Natural killer cell (primary cell): ENCODE measurements around the gene SPAST. TPM values are rescaled to one million over a fixed set of nuclear protein-coding genes. Genes with fewer than 3 reads are reported as not detected.
"Not testable (repeated sequence)": the region's sequence is repeated elsewhere in the genome, so short reads cannot be mapped to it uniquely, and the experiment has no call there.

ENCODE experiments used
- ATAC-seq, 3 donors: fragments of 150-1000 bp in 2 of 3; fragments of 200-7000 bp in 1 of 3; cut with Tn5 transposase; 1 replicate in 1 of 3; 2 replicates in 2 of 3; pipeline ENCODE4 v1.10.0; 2021; ENCODE audit warnings: mild to moderate bottlenecking in 2 of 3, moderate library complexity in 2 of 3
- DNase-seq, 2 donors: peaks; one replicate each; pipeline versions ENCODE4 v3.0.0 to v3.0.0-alpha.2; 2013 to 2021; ENCODE audit warnings: mixed read lengths in 1 of 2
- H3K27ac ChIP-seq: one replicate; pipeline ENCODE4 v1.5.1; 2013; ENCODE audit warnings: mild to moderate bottlenecking, low read length
- H3K27me3 ChIP-seq: one replicate; pipeline ENCODE4 v1.6.1; 2013; ENCODE audit warnings: low read length; ENCODE audit not compliant: control insufficient read depth, insufficient read depth
- H3K36me3 ChIP-seq: one replicate; pipeline ENCODE4 v1.6.1; 2013; ENCODE audit warnings: low read length; ENCODE audit not compliant: control insufficient read depth, insufficient read depth
- H3K4me1 ChIP-seq: one replicate; pipeline ENCODE4 v1.6.1; 2013; ENCODE audit warnings: low read length; ENCODE audit not compliant: control insufficient read depth, insufficient read depth
- H3K4me3 ChIP-seq: one replicate; pipeline ENCODE4 v1.5.1; 2013; ENCODE audit warnings: low read length
- H3K9me3 ChIP-seq: one replicate; pipeline ENCODE4 v1.6.1; 2013; ENCODE audit warnings: low read length; ENCODE audit not compliant: control insufficient read depth, insufficient read depth
- H3K27ac Mint-ChIP-seq, 2 donors: one replicate each; pipeline ENCODE4 v1.8.0; 2022; ENCODE audit warnings: mild to moderate bottlenecking in 2 of 2, mixed read lengths in 2 of 2, moderate library complexity in 1 of 2
- H3K27me3 Mint-ChIP-seq, 2 donors: one replicate each; pipeline ENCODE4 v1.8.0; 2022; ENCODE audit warnings: low read depth in 2 of 2, mixed read lengths in 2 of 2
- H3K36me3 Mint-ChIP-seq: one replicate; pipeline ENCODE4 v1.8.0; 2022; ENCODE audit warnings: mixed read lengths
- H3K4me1 Mint-ChIP-seq, 2 donors: one replicate each; pipeline ENCODE4 v1.8.0; 2022; ENCODE audit warnings: mixed read lengths in 2 of 2
- H3K4me3 Mint-ChIP-seq: one replicate; pipeline ENCODE4 v1.8.0; 2022; ENCODE audit warnings: mild to moderate bottlenecking, moderate library complexity, mixed read lengths
- H3K9me3 Mint-ChIP-seq, 2 donors: one replicate each; pipeline ENCODE4 v1.8.0; 2022; ENCODE audit warnings: mixed read lengths in 2 of 2
- WGBS: methylation state at CpG from one replicate; pipeline ENCODE4 v1.1.7; 2013; ENCODE audit warnings: missing lambda C conversion rate; ENCODE audit not compliant: insufficient coverage; 5-methylcytosine and 5-hydroxymethylcytosine counted together
- intact Hi-C: fragments of 100-400 bp; cut with micrococcal nuclease; formaldehyde crosslinking; loops from one replicate; pipeline ENCODE4 v1.14.2; 2022
- total RNA-seq, 4 donors: library from RNA; stranded (reverse); fragments of 120-200 nt in 1 of 4; gene quantifications; one replicate each; pipeline versions ENCODE4 v1.2.3 to v1.2.4, GENCODE V29; 2013 to 2022
- TF ChIP-seq, protein P1 (sequence below): fragments of 200-600 bp; IDR thresholded peaks from one replicate; pipeline ENCODE4 v1.8.0; 2022; ENCODE audit warnings: antibody characterized with exemption

Gene SPAST, protein sequence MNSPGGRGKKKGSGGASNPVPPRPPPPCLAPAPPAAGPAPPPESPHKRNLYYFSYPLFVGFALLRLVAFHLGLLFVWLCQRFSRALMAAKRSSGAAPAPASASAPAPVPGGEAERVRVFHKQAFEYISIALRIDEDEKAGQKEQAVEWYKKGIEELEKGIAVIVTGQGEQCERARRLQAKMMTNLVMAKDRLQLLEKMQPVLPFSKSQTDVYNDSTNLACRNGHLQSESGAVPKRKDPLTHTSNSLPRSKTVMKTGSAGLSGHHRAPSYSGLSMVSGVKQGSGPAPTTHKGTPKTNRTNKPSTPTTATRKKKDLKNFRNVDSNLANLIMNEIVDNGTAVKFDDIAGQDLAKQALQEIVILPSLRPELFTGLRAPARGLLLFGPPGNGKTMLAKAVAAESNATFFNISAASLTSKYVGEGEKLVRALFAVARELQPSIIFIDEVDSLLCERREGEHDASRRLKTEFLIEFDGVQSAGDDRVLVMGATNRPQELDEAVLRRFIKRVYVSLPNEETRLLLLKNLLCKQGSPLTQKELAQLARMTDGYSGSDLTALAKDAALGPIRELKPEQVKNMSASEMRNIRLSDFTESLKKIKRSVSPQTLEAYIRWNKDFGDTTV
- 10 to 100 TPM; 16.8 to 27.5 (median 22.5) TPM for total RNA-seq
- 44.4 TPM for total RNA-seq (2013)

DNA sequence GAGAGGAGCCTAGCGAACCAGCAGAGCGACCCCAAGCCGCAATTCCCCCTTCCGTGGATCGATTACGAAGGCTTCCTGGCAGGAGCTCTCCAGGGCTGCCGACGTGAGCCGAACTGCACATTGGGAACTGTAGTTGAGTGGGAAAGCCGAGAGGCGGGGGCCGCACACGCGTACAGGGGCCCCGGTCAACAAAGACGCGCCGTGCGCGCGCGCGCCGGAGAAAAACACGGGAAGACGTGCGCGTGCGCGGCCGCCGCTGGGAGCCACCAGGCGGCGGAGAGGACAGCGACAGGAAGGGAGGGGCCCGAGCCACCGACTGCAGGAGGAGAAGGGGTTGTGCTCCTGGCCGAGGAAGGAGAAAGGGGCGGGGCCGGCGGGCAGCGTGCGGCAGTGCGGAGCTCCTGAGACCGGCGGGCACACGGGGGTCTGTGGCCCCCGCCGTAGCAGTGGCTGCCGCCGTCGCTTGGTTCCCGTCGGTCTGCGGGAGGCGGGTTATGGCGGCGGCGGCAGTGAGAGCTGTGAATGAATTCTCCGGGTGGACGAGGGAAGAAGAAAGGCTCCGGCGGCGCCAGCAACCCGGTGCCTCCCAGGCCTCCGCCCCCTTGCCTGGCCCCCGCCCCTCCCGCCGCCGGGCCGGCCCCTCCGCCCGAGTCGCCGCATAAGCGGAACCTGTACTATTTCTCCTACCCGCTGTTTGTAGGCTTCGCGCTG, at the start of gene SPAST:
Gene SPAST (plus strand): TSS at position 247 of the 711 bp plus-strand sequence. CDS start 276 bp downstream, at position 523.
- Mint-ChIP-seq H3K36me3 (no peaks in the 10 kb centered on the region), H3K27me3 (no peaks in the 10 kb centered on the region), H3K4me1 (peaks cover 33 to 36% of the 10 kb centered on the region in 2 donors), H3K27ac (peak within 1 kb of the TSS; percentile 92 to 97), H3K9me3 (no peaks in the 10 kb centered on the region), H3K4me3 (peak within 1 kb of the TSS; percentile 99)
- intact Hi-C loops = loop anchor here (1.0 to 5.0 kb wide), 3 partner anchors 24 to 104 kb away; partner anchors contain the start of genes DPY30, MEMO1 and SLC30A6
- WGBS = under 1% methylated on average over 79 of the region's 79 CpGs
- Histone ChIP-seq H3K4me3 (peak within 1 kb of the TSS; percentile 86), H3K27me3 (no peaks in the 10 kb centered on the region), H3K36me3 (no peaks in the 10 kb centered on the region), H3K4me1 (peaks cover 12% of the 10 kb centered on the region), H3K9me3 (no peaks in the 10 kb centered on the region), H3K27ac (peak within 1 kb of the TSS; percentile 74)
- TF ChIP-seq, protein P1, sequence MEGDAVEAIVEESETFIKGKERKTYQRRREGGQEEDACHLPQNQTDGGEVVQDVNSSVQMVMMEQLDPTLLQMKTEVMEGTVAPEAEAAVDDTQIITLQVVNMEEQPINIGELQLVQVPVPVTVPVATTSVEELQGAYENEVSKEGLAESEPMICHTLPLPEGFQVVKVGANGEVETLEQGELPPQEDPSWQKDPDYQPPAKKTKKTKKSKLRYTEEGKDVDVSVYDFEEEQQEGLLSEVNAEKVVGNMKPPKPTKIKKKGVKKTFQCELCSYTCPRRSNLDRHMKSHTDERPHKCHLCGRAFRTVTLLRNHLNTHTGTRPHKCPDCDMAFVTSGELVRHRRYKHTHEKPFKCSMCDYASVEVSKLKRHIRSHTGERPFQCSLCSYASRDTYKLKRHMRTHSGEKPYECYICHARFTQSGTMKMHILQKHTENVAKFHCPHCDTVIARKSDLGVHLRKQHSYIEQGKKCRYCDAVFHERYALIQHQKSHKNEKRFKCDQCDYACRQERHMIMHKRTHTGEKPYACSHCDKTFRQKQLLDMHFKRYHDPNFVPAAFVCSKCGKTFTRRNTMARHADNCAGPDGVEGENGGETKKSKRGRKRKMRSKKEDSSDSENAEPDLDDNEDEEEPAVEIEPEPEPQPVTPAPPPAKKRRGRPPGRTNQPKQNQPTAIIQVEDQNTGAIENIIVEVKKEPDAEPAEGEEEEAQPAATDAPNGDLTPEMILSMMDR = peak; percentile 48
- ATAC-seq = peak; percentile 85 to 94 (median 86)
- DNase-seq = peak; percentile 89 to 97

DNA sequence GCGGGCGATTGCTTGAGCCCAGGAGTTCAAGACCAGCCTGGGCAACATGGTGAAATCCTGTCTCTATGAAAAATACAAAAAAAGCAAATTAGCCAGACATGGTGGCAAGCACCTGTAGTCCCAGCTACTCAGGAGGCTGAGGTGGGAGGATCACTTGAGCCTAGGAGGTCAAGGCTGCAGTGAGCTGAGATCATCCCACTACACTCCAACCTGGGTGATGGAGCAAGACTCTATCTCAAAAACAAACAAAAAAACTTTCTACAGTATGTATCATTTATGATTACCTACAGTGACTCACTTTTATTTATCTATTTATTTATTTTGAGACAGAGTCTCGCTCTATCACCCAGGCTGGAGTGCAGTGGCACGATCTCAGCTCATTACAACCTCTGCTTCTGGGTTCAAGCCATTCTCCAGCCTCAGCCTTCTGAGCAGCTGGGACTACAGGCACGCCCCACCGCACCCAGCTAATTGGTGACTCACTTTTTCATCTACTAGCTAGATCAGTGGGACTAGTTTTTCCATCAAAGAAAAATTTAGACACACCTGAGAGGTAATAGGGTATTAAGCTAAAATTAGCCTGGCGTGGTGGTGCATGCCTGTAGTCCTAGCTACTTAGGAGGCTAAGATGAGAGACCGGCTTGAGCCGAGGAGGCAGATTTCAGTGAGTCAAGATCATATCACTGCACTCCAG, 44.4 kb upstream of the SPAST start:
- H3K27ac Mint-ChIP-seq, H3K27me3 Mint-ChIP-seq, H3K27ac ChIP-seq, H3K4me1 Mint-ChIP-seq, intact Hi-C loops, ATAC-seq, H3K36me3 Mint-ChIP-seq, DNase-seq, H3K4me3 Mint-ChIP-seq, H3K4me3 ChIP-seq, H3K27me3 ChIP-seq, H3K9me3 Mint-ChIP-seq, H3K4me1 ChIP-seq, H3K9me3 ChIP-seq: not testable (repeated sequence)
- WGBS = 96% methylated on average over 9 of the region's 9 CpGs
- H3K36me3 ChIP-seq = peaks cover 14% of the 10 kb centered on the region

DNA sequence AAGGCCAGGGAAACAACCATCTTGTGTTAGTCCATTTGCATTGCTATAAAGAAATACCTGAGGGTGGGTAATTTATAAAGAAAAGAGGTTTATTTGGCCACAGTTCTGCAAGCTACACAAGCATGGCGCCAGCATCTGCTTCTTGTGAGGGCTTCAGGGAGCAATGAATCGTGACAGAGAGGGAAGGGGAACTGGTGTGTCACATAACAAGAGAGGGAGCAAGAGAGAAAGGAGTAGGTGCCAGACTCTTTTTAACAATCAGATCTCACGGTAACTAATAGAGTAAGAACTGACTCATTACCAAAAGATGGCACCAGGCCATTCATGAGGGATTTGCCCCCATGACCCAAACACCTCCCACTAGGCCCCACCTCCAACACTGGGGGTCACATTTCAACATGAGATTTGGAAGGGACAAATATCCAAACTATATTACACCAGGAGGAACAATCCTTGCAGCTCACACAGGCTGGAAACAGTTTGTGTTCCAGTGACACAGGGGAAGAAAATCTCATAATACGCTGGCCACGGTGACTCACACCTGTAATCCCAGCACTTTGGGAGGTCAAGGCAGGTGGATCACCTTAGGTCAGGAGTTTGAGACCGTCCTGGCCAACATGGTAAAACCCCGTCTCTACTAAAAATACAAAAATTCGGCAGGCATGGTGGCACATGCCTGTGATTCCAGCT, 29.0 kb upstream of the SPAST start:
- DNase-seq, H3K27me3 ChIP-seq, H3K9me3 ChIP-seq, intact Hi-C loops, H3K4me3 Mint-ChIP-seq, H3K36me3 Mint-ChIP-seq, H3K36me3 ChIP-seq, H3K4me3 ChIP-seq, H3K27me3 Mint-ChIP-seq, ATAC-seq, H3K27ac ChIP-seq, H3K9me3 Mint-ChIP-seq, H3K4me1 ChIP-seq: not testable (repeated sequence)
- H3K4me1 Mint-ChIP-seq = peaks cover 16 to 26% of the 10 kb centered on the region in 2 donors
- H3K27ac Mint-ChIP-seq = peak overlapping the region in 1 of 2 donors; percentile 11
- 95% methylated on average over 8 of the region's 8 CpGs for WGBS
